ENCODE results near the gene NHS. TPM values are rescaled to one million over a fixed set of nuclear protein-coding genes. Genes with fewer than 3 reads are reported as not detected.
A peak's percentile ranks its signal among the peaks of the same experiment; 100 is the strongest.

Gene NHS
- total RNA-seq, 1 donor from 2014 or later = 3.6 TPM

DNA sequence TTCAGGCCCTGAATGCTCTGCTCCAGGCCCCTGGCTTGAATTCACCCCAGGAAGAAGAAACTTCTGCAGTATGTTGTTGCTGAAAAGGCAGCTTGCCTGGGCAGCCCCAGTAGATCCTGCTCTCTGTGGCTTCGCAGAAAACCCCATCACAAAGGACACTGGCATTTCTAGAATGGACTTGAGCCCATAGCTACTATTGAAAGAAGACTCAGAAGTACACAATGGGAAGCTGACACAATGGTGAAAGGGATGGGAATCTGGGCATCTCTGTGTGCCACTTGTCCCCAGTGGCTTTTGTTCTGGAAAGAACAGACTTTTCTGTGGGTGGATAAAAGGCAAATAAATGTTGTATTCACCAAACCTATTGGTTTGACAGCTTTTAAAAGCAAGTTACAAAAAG is 294.9 kb downstream of the NHS start:
- DNase-seq (ENCODE audit: low spot score) = no peak

DNA sequence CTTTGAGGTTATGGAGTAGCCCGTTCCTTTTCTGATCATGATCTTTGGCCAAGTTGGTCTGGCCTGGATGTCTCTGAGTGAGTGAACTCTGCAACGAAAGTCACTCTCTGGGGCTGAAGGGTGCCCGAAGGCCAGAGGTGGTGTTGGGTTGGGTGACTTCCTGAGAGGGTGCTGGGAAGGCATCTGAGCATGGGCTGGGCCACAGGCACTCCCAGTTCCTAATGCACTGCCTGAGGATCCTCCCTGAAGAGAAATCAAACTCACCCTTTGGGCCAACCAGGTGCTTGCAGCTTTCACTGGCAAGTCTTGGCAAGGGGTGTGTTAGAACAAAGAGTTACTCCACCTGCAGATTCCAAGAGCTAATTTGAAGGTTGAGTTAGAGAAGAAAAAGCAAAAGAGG is 295.9 kb downstream of the NHS start:
- no peak for DNase-seq (ENCODE audit: low spot score)

DNA sequence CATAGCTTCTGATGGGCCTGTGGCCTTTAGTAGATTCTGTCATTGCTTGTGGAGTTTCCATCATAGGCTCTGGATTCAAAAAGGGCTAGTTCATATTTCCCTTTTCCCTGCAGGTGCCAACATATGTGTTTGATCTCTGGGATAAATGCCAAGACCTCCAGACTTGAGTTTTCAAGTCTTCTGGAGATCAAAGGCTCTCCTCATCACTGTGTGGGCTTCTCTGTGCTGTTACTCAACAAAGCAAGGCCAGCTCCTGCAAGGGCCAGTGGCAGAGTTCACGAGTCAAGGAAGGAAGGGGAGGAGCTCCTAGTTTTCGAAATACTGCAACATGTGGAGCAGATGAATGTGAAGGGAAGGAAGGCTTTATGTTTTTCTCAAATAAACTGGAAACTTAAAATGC is 299.6 kb downstream of the NHS start:
- DNase-seq (ENCODE audit: low spot score) = no peak

DNA sequence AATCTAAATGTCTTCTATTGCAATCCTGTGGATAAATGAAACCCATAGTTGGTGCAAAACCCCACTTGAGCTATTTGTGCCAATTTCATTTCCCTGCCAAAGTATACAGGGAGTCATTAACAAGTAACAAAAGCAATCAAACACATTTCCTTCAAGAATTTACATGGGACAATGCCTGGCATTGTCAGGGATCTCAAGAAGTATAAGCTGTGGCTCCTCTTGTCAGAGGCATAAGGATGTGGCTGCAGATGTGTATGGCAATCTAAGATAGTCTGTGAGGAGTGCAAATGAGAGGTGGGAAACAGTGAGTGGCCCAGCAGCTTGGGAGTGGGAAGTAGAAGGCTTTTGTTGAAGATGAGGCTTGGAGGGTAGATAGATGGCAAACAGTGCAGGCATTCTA is 304.3 kb downstream of the NHS start:
- no peak for DNase-seq (ENCODE audit: low spot score)

DNA sequence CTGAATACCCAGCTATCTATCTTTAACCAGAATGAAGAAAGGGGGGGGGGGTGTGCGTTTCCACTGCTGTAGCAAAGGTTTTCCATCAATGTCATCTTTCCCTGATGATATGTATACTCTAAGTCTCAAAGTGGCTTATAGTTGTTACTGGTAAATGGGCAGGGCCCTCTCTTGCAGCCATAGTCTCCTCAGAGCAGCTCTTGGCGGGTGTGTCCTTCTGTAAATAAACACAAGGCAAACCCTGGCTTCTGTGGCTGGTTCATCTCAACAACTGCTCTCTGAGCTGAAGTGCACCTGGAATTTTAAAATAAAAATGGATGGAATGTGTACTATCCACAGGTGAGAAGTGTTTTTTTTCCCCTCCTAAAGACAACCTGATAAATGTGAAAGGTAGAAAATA is 304.8 kb downstream of the NHS start:
- no peak for DNase-seq (ENCODE audit: low spot score)

DNA sequence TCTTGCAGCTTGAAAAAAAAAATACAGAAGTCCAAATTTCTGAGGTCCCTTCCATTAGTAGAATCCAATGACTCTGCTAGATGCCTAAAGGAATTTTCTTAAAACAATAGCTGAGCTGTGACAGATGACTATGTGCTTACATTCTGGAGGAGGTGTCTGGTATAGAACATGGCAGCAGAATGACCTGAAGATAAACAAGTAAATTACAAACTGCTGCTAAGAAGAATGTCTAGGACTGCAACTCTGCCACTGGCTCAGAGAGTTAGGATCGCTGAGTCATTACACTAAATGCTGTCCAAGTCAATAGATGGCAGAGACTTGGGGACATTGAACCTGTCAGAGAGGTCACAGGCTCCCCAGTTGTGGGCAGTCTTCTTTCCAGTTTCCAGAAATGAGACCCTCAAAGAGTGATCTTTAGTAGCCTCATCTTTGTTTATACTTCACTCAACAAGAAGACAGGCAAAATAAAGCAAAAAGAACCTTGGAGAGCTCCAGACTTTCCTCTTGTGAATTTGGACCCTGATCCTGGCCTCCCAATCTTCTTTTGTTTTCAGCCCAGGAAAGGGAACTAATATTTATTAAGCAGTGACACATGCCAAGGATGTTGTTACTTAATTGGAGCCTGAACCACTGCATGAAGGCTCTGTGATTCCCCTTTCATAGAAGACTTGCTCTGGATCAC is 305.9 kb downstream of the NHS start:
- DNase-seq (ENCODE audit: low spot score) = no peak

DNA sequence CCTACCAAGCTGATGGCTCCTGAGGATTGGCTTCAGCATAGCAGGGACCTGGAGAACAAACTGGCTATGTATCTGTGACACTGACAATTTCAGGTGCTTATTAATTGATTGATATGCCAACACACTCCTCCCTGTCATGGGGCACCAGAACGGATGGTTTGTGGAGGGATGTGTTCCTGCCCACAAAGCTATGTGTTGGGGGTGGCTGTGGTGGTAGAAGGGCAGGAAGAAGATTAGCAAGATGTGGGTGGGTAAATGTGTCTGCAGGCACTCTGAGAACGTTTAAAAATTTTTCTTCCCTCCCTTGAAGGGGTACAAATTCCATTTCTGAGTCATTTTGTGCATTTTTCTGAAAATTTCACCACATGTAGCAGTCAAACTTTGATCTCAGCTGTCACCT is 307.3 kb downstream of the NHS start:
- DNase-seq (ENCODE audit: low spot score) = no peak

DNA sequence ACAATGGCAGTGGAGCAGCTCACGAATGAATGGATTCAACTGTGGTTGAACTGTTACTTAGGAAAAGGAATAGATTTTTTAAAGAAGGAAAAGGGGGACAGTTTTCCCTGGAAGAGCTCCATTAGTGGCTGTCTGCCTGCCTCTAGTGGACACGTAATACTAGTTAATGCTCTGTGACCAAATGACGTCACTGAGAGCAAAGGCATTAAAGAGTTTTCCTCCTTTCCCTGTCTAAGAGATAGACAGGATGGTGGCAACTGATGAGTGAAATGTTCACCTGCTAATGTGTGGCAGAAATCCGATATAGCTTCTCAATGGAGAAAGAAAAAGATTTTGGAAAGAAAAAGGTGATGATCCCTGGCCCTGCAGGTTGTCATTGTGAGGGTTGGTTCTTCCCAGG is 310.0 kb downstream of the NHS start:
- DNase-seq (ENCODE audit: low spot score) = no peak

DNA sequence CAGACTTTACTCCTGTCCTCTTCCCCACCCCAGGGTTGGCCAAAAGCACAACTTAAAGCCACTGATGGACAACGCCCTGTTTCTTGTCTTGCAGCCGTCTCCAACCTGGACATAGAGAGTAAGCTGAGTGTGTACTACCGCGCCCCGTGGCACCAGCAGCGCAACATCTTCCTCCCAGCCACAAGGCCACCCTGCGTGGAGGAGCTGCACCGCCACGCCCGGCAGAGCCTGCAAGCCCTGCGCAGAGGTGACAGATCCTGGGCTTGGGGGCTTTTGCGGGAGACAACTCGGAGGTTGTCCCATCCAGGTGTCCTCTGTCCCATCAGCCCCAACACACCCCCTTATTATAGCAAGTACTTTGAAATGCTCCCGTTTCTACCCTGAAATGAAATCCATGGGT is 312.6 kb downstream of the NHS start:
- DNase-seq (ENCODE audit: low spot score) = no peak

DNA sequence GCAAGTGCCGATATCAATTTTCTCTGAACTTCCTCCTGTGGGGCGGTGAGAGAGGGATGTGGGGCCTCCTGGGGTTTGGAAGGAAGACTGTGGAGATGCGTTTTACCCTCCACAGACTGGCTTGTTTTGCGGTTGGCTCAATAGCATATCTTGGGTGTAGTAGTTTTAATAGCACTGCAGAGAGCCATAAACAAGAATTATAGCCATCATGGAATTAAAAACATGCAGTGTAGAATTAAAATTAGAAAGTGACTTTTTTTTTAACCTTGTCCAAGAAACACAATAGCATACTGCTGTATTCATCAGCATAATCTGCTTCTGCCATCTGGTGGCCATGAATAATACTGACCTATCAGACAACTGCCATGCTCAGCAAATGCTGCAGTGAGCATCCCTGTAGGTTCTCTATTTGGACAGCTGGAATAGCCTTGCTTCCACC is 315.0 kb downstream of the NHS start:
- DNase-seq (ENCODE audit: low spot score) = peak; percentile 78

DNA sequence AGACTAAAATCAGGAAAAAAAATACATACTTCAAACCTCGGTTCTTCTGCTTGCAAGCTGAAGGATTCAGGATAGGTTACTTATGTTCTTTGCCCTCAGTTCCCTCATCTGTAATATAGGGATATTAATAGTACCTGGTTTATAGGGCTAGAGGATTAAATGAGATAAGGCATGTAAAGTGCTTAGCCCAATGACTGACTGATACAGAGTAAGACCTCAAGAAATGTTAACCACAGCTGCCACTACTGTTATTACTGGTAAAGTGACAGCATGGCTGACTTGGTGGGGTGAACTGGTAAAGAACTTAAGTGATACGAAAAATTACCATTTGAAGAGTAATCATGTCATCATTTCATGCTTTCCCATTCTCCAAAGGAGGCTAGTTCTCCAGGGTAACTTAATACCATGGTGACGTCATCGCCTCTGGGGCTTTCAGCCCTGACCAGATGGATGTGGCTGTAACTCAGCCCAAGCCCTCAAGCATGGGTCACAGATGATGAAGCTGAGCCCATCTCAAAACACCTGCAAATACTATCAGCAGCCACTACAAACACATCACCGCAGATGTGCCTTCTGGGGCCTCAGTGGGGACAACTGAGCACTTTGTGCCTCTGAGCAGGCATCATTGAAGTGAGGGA is 317.8 kb downstream of the NHS start:
- DNase-seq (ENCODE audit: low spot score) = no peak

DNA sequence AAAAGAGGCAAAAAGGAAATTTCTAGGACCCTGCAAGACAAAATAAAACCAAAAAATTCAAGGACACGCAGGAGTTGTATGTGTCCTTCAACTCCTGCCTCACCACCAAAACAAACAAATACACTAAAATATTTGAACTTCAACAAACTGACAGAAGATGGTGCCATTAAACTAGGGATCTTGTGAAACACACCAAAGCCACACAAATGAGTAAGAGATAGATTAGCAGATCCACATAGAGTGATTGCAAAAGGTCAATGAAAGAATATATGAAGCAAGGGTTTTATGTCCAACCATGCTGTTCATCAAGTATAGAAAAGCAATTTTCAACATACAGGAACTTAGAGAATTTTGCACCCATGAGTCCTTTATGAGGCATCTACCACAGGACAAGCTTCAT is 322.2 kb downstream of the NHS start:
- no peak for DNase-seq (ENCODE audit: low spot score)

DNA sequence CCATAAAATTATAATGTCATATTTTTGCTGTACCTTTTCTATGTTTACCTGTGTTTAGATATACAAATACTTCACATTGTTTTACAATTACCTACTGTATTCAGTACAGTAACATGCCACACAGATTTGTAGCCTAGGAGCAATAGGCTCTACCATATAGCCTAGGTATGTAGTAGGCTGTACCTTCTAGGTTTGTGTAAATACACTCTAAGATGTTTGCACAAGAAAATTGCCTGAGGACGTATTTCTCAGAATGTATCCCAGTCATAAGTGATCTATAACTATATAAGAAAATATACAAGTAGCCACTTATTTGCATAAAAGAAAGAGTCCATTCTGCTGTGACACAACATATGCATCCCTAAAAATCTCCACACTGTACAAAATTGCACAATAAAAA is 326.0 kb downstream of the NHS start:
- no peak for DNase-seq (ENCODE audit: low spot score)

DNA sequence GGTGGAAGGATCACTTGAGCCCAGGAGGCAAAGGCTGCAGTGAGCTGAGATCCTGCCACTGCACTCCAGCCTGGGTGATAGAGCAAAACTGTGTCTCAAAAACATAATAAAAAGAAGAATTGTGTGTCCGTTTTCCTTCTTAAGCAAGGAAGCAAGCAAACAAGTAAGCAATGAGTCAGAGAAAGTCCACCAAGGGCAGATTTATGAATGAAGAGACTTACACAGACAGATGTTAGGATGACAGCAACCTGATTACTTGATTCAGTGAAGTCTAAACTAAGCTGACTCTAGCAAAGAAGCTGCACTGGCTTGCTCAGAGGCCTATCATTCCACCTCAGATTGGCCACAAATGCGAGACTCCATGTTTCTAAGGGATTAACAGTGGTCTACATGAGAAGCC is 328.2 kb downstream of the NHS start:
- DNase-seq (ENCODE audit: low spot score) = no peak

DNA sequence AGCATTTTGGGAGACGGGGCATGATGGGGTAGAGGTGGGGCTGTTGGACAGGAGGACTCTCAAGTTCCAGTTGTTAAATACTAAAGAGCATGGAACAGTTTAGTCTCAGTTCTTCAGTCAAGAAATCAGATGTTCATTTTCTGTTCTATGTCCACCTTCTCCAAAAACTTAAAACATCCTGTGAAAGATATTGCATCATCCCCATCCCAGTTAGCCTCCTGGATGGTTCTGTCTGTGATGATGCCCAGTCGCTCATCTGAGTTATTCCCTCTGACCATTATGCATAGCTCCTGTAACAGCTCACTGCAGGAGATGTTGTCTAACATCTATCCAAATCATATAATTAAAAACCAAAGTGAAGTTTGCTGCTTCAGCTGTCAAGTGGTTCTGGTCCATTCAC is 330.2 kb downstream of the NHS start:
- DNase-seq (ENCODE audit: low spot score) = no peak

DNA sequence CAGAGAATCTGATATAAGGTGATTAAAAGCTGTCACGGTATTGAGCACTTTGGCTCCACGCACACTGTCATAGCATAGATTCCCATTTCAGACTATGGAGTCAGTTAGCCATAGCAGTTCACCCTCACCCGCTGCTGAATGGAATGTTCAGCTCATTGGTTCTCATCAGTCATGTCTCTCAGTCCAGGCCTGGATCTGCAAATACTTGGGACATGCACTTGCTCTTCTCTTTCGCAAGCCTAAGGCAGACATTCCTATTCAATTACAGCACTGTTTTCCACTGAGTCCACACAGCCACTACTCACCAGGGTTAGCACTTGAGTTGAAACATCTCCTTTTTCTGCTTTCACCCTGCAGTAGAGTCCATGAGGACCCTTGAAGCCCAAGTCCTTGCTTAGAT is 331.7 kb downstream of the NHS start:
- peak; percentile 39 for DNase-seq (ENCODE audit: low spot score)

DNA sequence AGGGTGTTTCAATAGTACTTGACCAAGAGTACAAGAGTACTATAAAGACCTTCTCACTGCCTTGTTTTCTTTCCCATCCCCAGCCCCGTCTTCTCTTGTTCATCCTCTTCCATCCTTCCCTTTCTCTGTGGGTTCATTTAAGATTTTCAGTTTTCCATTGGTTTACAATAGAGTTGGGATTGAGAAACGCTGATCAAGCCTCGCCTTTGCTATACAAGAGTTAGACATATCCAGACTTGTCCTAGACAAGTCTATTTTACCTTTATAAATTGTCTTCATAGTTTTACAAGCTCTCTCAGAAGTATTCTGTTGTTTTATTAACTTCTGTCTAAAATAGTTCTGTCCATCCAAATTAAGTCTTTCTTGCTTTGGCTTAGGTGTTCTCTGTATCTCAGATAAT is 332.7 kb downstream of the NHS start:
- DNase-seq (ENCODE audit: low spot score) = no peak

DNA sequence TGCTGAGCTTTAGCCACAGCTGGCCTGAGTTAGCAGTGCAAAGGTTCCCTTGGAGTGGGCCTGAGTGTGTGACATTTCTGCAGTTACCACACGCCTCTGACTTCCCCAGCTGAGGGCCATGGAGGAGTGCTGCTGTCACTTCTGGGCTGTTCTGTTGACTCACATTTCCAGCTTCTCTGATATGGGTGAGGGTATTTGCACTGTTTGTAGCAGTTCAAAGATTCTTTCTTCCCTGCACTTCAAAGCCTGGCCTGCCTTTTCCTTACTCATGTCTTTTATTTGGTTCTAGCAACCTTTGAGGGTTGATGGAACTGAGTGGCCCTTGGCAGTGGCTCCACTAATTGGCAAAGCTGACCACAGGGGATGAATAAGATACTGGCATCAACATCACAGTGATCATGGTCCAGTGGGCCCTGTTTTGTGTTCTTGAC is 335.9 kb downstream of the NHS start:
- DNase-seq (ENCODE audit: low spot score) = no peak

DNA sequence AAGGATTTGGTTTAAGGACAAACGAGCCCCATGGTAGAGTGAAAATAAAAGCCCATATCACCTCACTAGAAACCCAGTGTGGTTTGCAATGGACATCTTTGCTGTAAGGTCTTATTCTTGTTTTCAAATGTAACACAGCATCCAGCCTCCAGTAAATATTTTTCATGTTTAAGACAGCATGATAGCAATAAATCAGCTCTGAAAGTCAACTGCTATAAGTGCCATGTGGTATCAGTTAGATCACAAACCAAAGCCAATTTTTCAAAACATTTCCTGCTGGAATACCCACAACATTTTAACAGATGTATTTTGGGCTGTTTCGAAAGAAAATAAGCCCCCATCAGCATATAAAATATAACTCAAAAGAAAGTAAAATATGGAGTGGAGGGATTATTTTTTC is 338.3 kb downstream of the NHS start:
- DNase-seq (ENCODE audit: low spot score) = no peak

DNA sequence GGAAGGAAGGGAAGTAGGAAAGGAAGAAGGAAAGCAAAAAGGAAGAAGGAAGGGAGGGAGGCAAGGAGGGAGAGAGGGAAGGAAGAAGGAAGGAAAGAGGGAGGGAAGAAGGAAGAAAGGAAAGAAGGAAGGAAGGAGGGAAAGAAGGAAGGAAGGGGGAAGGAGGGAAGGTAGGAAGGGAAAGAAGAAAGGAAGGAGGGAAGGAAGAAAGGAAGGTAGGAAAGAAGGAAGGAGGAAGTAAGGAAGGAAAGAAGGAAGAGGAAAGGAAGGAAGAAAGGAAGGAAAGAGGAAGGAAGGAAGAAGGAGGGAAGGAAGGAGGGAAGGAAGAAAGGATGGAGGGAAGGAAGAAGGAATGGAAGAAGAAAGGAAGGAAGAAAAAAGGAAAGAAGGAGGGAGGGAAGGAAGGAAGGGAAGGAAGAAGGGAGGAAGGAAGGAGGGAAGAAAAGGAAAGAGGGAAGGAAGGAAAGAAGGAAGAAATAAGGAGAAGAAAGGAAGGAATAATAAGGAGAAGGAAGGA is 343.7 kb downstream of the NHS start:
- DNase-seq (ENCODE audit: low spot score) = no peak

DNA sequence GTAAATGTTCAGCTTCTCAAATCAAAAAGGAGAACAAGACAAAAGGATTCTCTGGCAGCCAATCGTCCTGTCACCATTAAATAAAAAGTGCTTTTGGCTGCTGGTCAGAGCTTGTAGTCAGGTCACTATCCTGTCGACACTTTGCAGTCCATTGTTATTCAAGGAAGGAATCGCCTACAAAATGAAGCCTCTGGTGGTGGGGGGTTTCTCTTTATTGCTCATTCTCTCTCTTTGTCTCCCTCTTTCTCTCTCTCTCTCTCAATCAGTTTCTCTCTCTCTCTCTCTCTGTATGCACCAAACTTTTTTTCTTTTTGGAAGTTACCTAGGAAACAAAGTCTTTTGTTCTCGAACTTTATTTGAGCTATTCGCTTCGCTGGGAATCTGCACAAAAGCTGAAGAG is 344.7 kb downstream of the NHS start:
- DNase-seq (ENCODE audit: low spot score) = no peak

DNA sequence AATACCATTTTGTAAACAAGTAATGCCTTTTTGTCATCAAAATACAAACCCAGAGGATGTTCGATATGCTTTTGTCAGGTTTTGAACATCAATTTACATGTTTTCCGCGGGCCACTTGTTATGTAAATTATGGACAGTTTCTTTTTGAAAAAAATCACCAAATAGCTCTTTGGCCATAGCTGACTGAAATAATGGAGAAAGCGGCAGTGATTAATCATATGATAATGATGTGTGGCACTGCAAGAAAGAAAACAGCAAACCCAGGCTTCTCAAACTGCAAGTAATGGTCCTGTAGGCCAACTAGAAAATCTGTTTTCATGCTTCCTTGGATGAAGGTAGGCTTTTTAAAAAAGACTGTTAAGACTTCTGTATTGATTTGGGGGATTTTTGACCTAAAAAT is 346.7 kb downstream of the NHS start:
- no peak for DNase-seq (ENCODE audit: low spot score)

DNA sequence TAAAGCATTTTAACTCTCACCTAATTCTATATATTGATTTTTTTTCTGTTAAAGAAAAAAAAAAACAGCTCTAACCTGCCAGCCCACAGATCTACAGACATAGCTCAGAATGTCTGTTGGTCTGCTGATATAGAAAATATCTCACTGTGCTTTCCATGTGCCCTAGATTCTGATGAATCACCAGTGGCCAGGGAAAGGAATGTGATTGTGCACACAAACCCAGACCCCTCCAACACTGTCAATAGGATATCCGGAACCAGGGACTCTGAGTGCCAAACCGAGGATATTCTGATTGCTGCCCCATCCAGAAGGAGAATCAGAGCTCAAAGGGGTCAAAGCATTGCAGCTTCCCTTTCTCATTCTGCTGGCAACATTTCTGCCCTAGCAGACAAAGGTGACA is 350.2 kb downstream of the NHS start:
- DNase-seq (ENCODE audit: low spot score) = no peak

Data from umbilical cord (tissue), 2 donors.